Lung (tissue), 12 donors: ENCODE data around the gene ADPRHL1. TPM values are rescaled to one million over a fixed set of nuclear protein-coding genes. Genes with fewer than 3 reads are reported as not detected.
"Not testable (repeated sequence)": the region's sequence is repeated elsewhere in the genome, so short reads cannot be mapped to it uniquely, and the experiment has no call there.

Source experiments
- ATAC-seq: fragments of 200-7000 bp; cut with Tn5 transposase; one replicate; pipeline ENCODE4 v1.9.1; 2020; ENCODE audit warnings: moderate number of reproducible peaks; ENCODE audit not compliant: insufficient read depth, low FRiP score
- DNase-seq, 3 donors: peaks; one replicate each; pipeline ENCODE4 v3.0.0-alpha.2; 2013 to 2017
- H3K27ac ChIP-seq, 2 donors: one replicate each; pipeline ENCODE4 v1.5.1; 2013; ENCODE audit warnings: mild to moderate bottlenecking in 2 of 2, moderate library complexity in 2 of 2, control low read depth in 1 of 2, inconsistent platforms in 1 of 2, low read depth in 1 of 2, low read length in 1 of 2
- H3K27me3 ChIP-seq, 3 donors: one replicate each; pipeline ENCODE4 v1.5.1; 2013; ENCODE audit warnings: low read length in 2 of 3; ENCODE audit not compliant: control insufficient read depth in 3 of 3, insufficient read depth in 3 of 3
- H3K36me3 ChIP-seq, 4 donors: one replicate each; pipeline ENCODE4 v1.5.1; 2013; ENCODE audit warnings: low read length in 4 of 4, mild to moderate bottlenecking in 1 of 4, moderate library complexity in 1 of 4; ENCODE audit not compliant: control insufficient read depth in 4 of 4, insufficient read depth in 4 of 4
- H3K4me1 ChIP-seq, 5 donors: one replicate each; pipeline ENCODE4 v1.5.1; 2013; ENCODE audit warnings: low read length in 5 of 5, mild to moderate bottlenecking in 2 of 5, moderate library complexity in 1 of 5; ENCODE audit not compliant: control insufficient read depth in 5 of 5, insufficient read depth in 5 of 5
- H3K4me3 ChIP-seq: one replicate; pipeline ENCODE4 v1.5.1; 2013; ENCODE audit warnings: mild to moderate bottlenecking, control low read depth, moderate library complexity
- H3K9ac ChIP-seq, 2 donors: one replicate each; pipeline ENCODE4 v1.5.1; 2013; ENCODE audit warnings: low read length in 2 of 2, control low read depth in 1 of 2; ENCODE audit not compliant: insufficient read depth in 1 of 2
- H3K9me3 ChIP-seq, 4 donors: one replicate each; pipeline ENCODE4 v1.5.1; 2013; ENCODE audit warnings: low read length in 3 of 4, mild to moderate bottlenecking in 1 of 4, moderate library complexity in 1 of 4; ENCODE audit not compliant: control insufficient read depth in 4 of 4, insufficient read depth in 3 of 4
- CTCF ChIP-seq: IDR thresholded peaks from 2 replicates; pipeline ENCODE4 v1.5.1; 2012; ENCODE audit warnings: mild to moderate bottlenecking; ENCODE audit errors: control extremely low read depth, extremely low read depth
- WGBS, 2 donors: extraction: QIAGEN DNeasy Blood & Tissue Kit; methylation state at CpG; one replicate each; pipeline ENCODE4 v1.1.7; 2013; 5-methylcytosine and 5-hydroxymethylcytosine counted together
- polyA plus RNA-seq, 2 donors: library from polyadenylated mRNA; stranded (reverse); fragments of 200-250 nt; gene quantifications; one replicate each; pipeline ENCODE4 v1.2.1, GENCODE V29; 2013
- total RNA-seq, 2 donors: library from RNA; depleted of rRNA in 1 of 2; stranded (reverse); fragments of >200 nt in 1 of 2; gene quantifications; one replicate each; pipeline ENCODE4 v1.2.1, GENCODE V29; 2014 to 2021
- donor health status: control.
- donor health status: control.
- donor health status: Bipolar disorder and iron deficiency.
- donor health status: healthy.
- donor health status: DM: yes; HTN: yes; CAD: no.

ADPRHL1 gene
- total and polyA plus RNA-seq, 4 donors, result 0.83 to 4.9 (median 1.3) TPM

GRCh38 chr13:113390874-113391497, 62.3 kb downstream of the ADPRHL1 start:
- DNase-seq, result no peak
- 62 to 80% methylated on average over 10 of the region's 10 CpGs for WGBS, 2 donors
- H3K4me1 ChIP-seq, result peaks cover 0 to 12% (median 3%) of the 10 kb centered on the region in 5 donors

DNA sequence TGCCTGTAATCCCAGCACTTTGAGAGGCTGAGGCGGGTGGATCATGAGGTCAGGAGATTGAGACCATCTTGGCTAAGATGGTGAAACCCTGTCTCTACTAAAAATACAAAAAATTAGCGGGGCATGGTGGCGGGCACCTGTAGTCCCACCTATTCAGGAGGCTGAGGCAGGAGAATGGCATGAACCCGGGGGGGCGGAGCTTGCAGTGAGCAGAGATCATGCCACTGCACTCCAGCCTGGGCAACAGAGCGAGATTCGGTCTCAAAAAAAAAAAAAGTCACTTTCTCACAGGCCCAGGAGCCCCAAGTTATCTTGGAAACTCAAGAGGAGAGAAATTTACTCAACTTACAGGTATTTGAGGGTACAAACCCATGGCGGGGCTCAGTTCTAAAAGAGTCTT, 63.7 kb downstream of the ADPRHL1 start:
- not testable (repeated sequence) for H3K36me3 ChIP-seq, H3K27ac ChIP-seq, DNase-seq, H3K9me3 ChIP-seq, H3K27me3 ChIP-seq, ATAC-seq, H3K4me3 ChIP-seq, H3K9ac ChIP-seq
- H3K4me1 ChIP-seq, result peaks cover 0 to 12% (median 3%) of the 10 kb centered on the region in 5 donors
- 96 to 98% methylated on average over 8 of the region's 8 CpGs for WGBS, 2 donors

More at GRCh38 chr13:113390874-113391497, 62.3 kb downstream of the ADPRHL1 start:
- H3K27me3 ChIP-seq, result no peaks in the 10 kb centered on the region
- ATAC-seq, result no peak
- H3K9ac ChIP-seq, result no peak overlapping the region
- peaks cover 0 to 4% (median 1%) of the 10 kb centered on the region in 4 donors for H3K9me3 ChIP-seq
- H3K27ac ChIP-seq, result no peak overlapping the region
- no peak overlapping the region for H3K4me3 ChIP-seq
- H3K36me3 ChIP-seq, result no peaks in the 10 kb centered on the region
- no peak for TF ChIP-seq CTCF

DNA sequence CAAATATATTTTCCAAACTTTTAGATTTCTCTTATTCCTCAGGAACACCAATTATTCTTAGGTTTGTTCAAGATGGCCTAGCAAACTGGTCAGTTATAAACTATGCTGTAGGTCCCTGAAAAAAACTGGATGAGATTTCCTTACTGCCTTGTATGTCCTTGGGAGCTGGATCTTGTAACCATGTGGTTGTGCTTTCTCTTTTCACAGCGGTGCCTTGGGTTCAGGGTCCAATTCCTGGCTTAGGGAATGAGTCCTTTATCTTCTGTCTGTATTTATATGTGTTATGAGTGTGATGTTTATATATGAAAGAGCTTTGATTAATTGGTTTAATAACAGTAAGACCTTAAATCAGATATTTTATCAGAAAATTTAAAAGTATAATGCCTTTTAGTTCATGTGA, 65.9 kb downstream of the ADPRHL1 start:
- peaks cover 0 to 4% (median 1%) of the 10 kb centered on the region in 4 donors for H3K9me3 ChIP-seq
- ATAC-seq, result no peak
- DNase-seq, result no peak
- H3K36me3 ChIP-seq, result no peaks in the 10 kb centered on the region
- no peak overlapping the region for H3K9ac ChIP-seq
- TF ChIP-seq CTCF, result no peak
- no peaks in the 10 kb centered on the region for H3K4me1 ChIP-seq
- H3K4me3 ChIP-seq, result no peak overlapping the region
- WGBS, 2 donors, result 91 to 100% methylated on average over 1 of the region's 1 CpG
- H3K27me3 ChIP-seq, result no peaks in the 10 kb centered on the region
- H3K27ac ChIP-seq, result no peak overlapping the region

DNA sequence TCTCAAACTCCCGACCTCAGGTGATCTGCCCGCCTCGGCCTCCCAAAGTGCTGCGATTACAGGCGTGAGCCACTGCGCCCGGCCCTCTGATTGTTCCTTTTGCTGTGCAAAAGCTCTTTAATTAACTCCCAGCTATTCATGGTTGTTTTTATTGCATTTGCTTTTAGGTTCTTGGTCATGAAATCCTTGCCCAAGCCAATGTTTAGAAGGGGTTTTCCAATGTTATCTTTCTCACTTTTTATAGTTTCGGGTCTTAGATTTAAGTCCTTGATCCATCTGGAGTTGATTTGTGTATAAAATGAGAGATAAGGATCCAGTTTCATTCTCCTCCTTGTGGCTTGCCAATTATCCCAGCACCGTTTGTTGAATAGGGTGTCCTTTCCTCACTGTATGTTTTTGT, 70.2 kb downstream of the ADPRHL1 start:
- peaks cover 0 to 4% (median 0%) of the 10 kb centered on the region in 4 donors for H3K9me3 ChIP-seq
- DNase-seq, result no peak
- H3K27me3 ChIP-seq, result no peaks in the 10 kb centered on the region
- TF ChIP-seq CTCF, result no peak
- H3K36me3 ChIP-seq, result no peaks in the 10 kb centered on the region
- peaks cover 0 to 2% (median 0%) of the 10 kb centered on the region in 5 donors for H3K4me1 ChIP-seq
- 90 to 95% methylated on average over 9 of the region's 9 CpGs for WGBS, 2 donors
- no peak overlapping the region for H3K4me3 ChIP-seq
- H3K9ac ChIP-seq, result no peak overlapping the region
- ATAC-seq, result no peak
- H3K27ac ChIP-seq, result no peak overlapping the region

DNA sequence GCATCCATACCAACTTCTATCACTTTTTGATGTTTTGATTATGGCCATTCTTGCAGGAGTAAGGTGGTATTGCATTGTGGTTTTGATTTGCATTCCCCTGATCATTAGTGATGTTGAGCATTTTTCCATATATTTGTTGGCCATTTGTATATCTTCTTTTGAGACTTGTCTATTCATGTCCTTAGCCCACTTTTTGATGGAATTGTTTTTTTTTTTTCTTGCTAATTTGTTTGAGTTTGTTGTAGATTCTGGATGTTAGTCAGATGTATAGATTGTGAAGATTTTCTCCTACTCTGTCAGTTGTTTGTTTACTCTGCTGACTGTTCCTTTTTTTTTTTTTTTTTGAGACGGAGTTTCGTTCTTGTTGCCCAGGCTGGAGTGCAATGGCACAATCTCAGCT, 70.7 kb downstream of the ADPRHL1 start:
- not testable (repeated sequence) for H3K27me3 ChIP-seq, H3K4me1 ChIP-seq, H3K27ac ChIP-seq, H3K36me3 ChIP-seq, H3K4me3 ChIP-seq, DNase-seq, H3K9ac ChIP-seq, H3K9me3 ChIP-seq, ATAC-seq
- WGBS, 2 donors, result 100% methylated on average over 2 of the region's 2 CpGs; no CpG with 5 or more reads in 1 of the 2 donors
